K562 (cell line): Measurements from ENCODE around the gene DPEP1. TPM values are rescaled to one million over a fixed set of nuclear protein-coding genes. Genes with fewer than 3 reads are reported as not detected.

Source experiments
- ATAC-seq: fragments of 200-7000 bp; cut with Tn5 transposase; 3 replicates; pipeline ENCODE4 v1.9.1; 2020; ENCODE audit warnings: moderate library complexity
- BruUV-seq: library from RNA; stranded (reverse); fragments of 400-500 nt; replicated peaks from 2 replicates; lab custom pipeline; 2021; lab: Mats Ljungman, UMichigan
- CTCF ChIA-PET: fragments of 300-600 bp; formaldehyde crosslinking; extraction: SDS; loops from one replicate; lab custom pipeline; 2021; ENCODE audit warnings: low intra/inter-chr PET ratio; lab: Yijun Ruan, JAX
- POLR2A ChIA-PET: fragments of 300-600, 350-650 bp; sonication (Branson Sonifier 250); formaldehyde crosslinking; extraction: SDS; loops from one replicate; lab custom pipeline; 2021; ENCODE audit warnings: antibody characterized with exemption, inconsistent platforms; lab: Yijun Ruan, JAX
- DNase-seq, 4 experiments: peaks; one replicate each; pipeline versions ENCODE4 v3.0.0 to v3.0.0-alpha.2; 2011 to 2018; ENCODE audit warnings: low spot score in 3 of 4, mixed read lengths in 3 of 4; ENCODE audit errors: extremely low read depth in 1 of 4
- FAIRE-seq: peaks from 2 replicates; lab custom pipeline; 2011; peaks lifted over from hg19 to GRCh38; lab: Jason Lieb, UNC
- H2AFZ ChIP-seq: 2 replicates; pipeline ENCODE4 v1.6.0; 2011; ENCODE audit warnings: low read depth, low read length, control low read depth, inconsistent platforms
- H3K27ac ChIP-seq: fragments of 200-600 bp; 3 replicates; pipeline ENCODE4 v1.8.0; 2011; ENCODE audit warnings: low read depth, mild to moderate bottlenecking, control low read depth, inconsistent platforms, low read length, moderate library complexity, mixed read lengths; ENCODE audit errors: extremely low read depth
- H3K27me3 ChIP-seq, 2 experiments: fragments of 300-600 bp in 1 of 2; 2 replicates in 1 of 2; 3 replicates in 1 of 2; pipeline versions ENCODE4 v1.6.0 to v1.8.0; 2011; ENCODE audit warnings: inconsistent platforms in 2 of 2, low read length in 2 of 2, mild to moderate bottlenecking in 1 of 2, mixed read lengths in 1 of 2, moderate library complexity in 1 of 2; ENCODE audit not compliant: control insufficient read depth in 2 of 2, insufficient read depth in 2 of 2
- H3K36me3 ChIP-seq: fragments of 300-600 bp; 3 replicates; pipeline ENCODE4 v1.8.0; 2011; ENCODE audit warnings: mild to moderate bottlenecking, low read length, inconsistent platforms; ENCODE audit not compliant: control insufficient read depth, insufficient read depth
- H3K4me1 ChIP-seq, 2 experiments: fragments of 200-600 bp in 1 of 2; replicated peaks in 1 of 2; 2 replicates in 1 of 2; 3 replicates in 1 of 2; pipeline versions ENCODE4 v1.5.1 to v1.8.0; 2011; ENCODE audit warnings: inconsistent platforms in 2 of 2, low read length in 2 of 2, mild to moderate bottlenecking in 1 of 2, mixed read lengths in 1 of 2, moderate library complexity in 1 of 2; ENCODE audit not compliant: control insufficient read depth in 2 of 2, insufficient read depth in 2 of 2
- H3K4me2 ChIP-seq: 2 replicates; pipeline ENCODE4 v1.6.1; 2011; ENCODE audit warnings: low read length, control low read depth, inconsistent platforms, mixed read lengths; ENCODE audit not compliant: insufficient read depth
- H3K4me3 ChIP-seq: fragments of 200-600 bp; sonication (generic), shearing (Covaris generic); 2 replicates; pipeline ENCODE4 v1.5.1; 2016; ENCODE audit warnings: control low read depth, inconsistent platforms
- H3K79me2 ChIP-seq: fragments of 200-600 bp; 3 replicates; pipeline ENCODE4 v1.8.0; 2011; ENCODE audit warnings: low read length, inconsistent platforms; ENCODE audit not compliant: control insufficient read depth, insufficient read depth
- H3K9ac ChIP-seq, 2 experiments: 2 replicates each; pipeline versions ENCODE4 v1.6.0 to v1.6.1; 2011; ENCODE audit warnings: low read depth in 2 of 2, low read length in 2 of 2, control low read depth in 1 of 2, inconsistent platforms in 1 of 2, mild to moderate bottlenecking in 1 of 2, mixed read lengths in 1 of 2; ENCODE audit not compliant: insufficient read depth in 1 of 2
- H3K9me1 ChIP-seq: one replicate; pipeline ENCODE4 v1.6.0; 2011; ENCODE audit warnings: inconsistent platforms, mild to moderate bottlenecking, low read length, moderate library complexity; ENCODE audit not compliant: control insufficient read depth, insufficient read depth
- H3K9me3 ChIP-seq: replicated peaks from 2 replicates; pipeline ENCODE4 v1.5.1; 2011; ENCODE audit warnings: low read depth, low read length, inconsistent platforms; ENCODE audit not compliant: control insufficient read depth, insufficient read depth
- H4K20me1 ChIP-seq: replicated peaks from 2 replicates; pipeline ENCODE4 v1.6.1; 2011; ENCODE audit warnings: low read length, inconsistent platforms, mixed read lengths; ENCODE audit not compliant: control insufficient read depth, insufficient read depth
- ZNF431 ChIP-seq: sonication (generic); formaldehyde crosslinking; IDR thresholded peaks from 2 replicates; pipeline ENCODE4 v1.8.0; 2022; ENCODE audit warnings: mild to moderate bottlenecking, missing genetic modification reagents
- ZNF655 ChIP-seq: fragments of 250-450 bp; sonication (Bioruptor Pico); IDR thresholded peaks from 2 replicates; pipeline ENCODE4 v1.5.0; 2021
- WGBS: fragments of 100-300 bp; shearing (Covaris generic); methylation state at CpG from one replicate; pipeline ENCODE4 v1.1.6; 2016; ENCODE audit warnings: low coverage, mixed read lengths; ENCODE audit not compliant: insufficient coverage; ENCODE audit errors: missing lambda C conversion rate; 5-methylcytosine and 5-hydroxymethylcytosine counted together
- in situ Hi-C: fragments of 300-500 bp; cut with MboI; formaldehyde crosslinking; loops from 4 replicates; pipeline ENCODE4 v1.15.0; 2018; ENCODE audit warnings: inconsistent platforms, mixed read lengths
- intact Hi-C: fragments of 100-400 bp; cut with micrococcal nuclease; formaldehyde crosslinking; loops from 2 replicates; pipeline ENCODE4 v1.14.2; 2022
- polyA plus RNA-seq, 8 experiments: library from polyadenylated mRNA; depleted of rRNA in 4 of 8; stranded (reverse) in 5 of 8; unstranded in 3 of 8; fragments of >200 nt; fragmentation: Nextera tagmentation in 2 of 8; fragmentation: Illumina TruSeq in 1 of 8; extraction: Ambion mirVana in 2 of 8; extraction: Trizol in 1 of 8; gene quantifications; 2 replicates each; pipeline versions ENCODE4 v1.2.1 to v1.2.3, GENCODE V29; 2011 to 2014; ENCODE audit warnings: inconsistent platforms in 1 of 8, missing spikeins in 1 of 8
- total RNA-seq, 7 experiments: library from RNA; depleted of rRNA in 6 of 7; stranded (reverse); fragments of >200 nt in 6 of 7; fragmentation: Illumina TruSeq in 2 of 7; extraction: Trizol in 2 of 7; gene quantifications; 2 replicates each; pipeline versions ENCODE4 v1.2.1 to v1.2.3, GENCODE V29; 2011 to 2021; ENCODE audit warnings: low replicate concordance in 1 of 7

The DPEP1 gene
- total and polyA plus RNA-seq, 9 of the 15 experiments (the other 6 are each of a cell fraction or from before 2014, with no cell fraction given): 0.14 to 0.31 (median 0.20) TPM; not detected in 6

- no peak for ATAC-seq
- in situ Hi-C loops: no loop called here
Observed at GRCh38 chr16:89661215-89661614, 47.8 kb downstream of the DPEP1 start.

More at GRCh38 chr16:89661215-89661614, 47.8 kb downstream of the DPEP1 start:
- H3K4me3 ChIP-seq: no peak overlapping the region
- H3K4me1 ChIP-seq: peaks cover 7 to 33% of the 10 kb centered on the region in 2 experiments; a peak in 3 of 5 replicates
- H3K27ac ChIP-seq: no peak overlapping the region
- peaks cover 45% of the 10 kb centered on the region for H3K79me2 ChIP-seq
- intact Hi-C loops: no loop called here
- no peak overlapping the region for H2AFZ ChIP-seq
- DNase-seq: no peak
- no peak for FAIRE-seq
- H3K27me3 ChIP-seq: no peaks in the 10 kb centered on the region
- no peaks in the 10 kb centered on the region for H3K9me1 ChIP-seq
- no TSS peak for BruUV-seq
- WGBS: 95% methylated on average over 9 of the region's 9 CpGs
- CTCF ChIA-PET: no interaction called here
- no peaks in the 10 kb centered on the region; the same call in 1 of the 2 replicates for H3K9me3 ChIP-seq
- no peak overlapping the region for H3K9ac ChIP-seq
- no peaks in the 10 kb centered on the region; the same call in 1 of the 2 replicates for H4K20me1 ChIP-seq
- TF ChIP-seq ZNF431 (CRISPR knock-in tag) (peak; percentile 90), ZNF655 (CRISPR knock-in tag) (no peak)
- POLR2A ChIA-PET: interaction anchor here (0.6 kb wide), 1 partner anchor 47 kb away, joined by 3 read pairs; no protein-coding TSS in a partner anchor
- no peak overlapping the region for H3K4me2 ChIP-seq
- peaks cover 44% of the 10 kb centered on the region for H3K36me3 ChIP-seq
